ENCODE results near the gene SNX25.
A peak's percentile ranks its signal among the peaks of the same experiment; 100 is the strongest.

Gene SNX25

DNA sequence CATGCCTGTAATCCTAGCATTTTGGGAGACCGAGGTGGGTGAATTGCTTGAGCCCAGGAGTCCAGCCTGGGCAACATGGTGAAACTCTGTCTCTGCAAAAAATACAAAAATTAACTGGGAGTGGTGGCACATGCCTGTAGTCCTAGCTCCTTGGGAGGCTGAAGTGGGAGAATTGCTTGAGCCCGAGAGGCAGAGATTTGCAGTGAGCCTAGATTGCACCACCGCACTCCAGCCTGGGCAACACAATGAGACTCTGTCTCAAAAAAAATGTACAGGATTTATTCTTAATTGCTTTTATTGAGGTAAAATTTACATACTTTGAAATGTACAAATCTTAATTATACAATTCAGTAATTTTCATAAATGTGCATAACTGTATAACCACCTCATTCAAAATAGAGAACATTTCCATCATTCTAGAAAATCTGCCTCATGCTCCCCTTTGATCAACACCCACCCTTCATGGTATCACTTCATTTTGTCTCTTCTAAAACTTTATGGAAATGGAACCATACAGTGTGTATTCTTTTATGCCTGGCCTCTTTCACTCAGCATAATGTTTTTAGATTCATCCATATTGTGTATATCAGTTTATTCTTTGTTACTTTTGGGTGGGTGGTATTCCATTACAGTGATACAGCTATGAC is 39.1 kb downstream of the SNX25 start:
- no peak overlapping the region for H3K27ac ChIP-seq

DNA sequence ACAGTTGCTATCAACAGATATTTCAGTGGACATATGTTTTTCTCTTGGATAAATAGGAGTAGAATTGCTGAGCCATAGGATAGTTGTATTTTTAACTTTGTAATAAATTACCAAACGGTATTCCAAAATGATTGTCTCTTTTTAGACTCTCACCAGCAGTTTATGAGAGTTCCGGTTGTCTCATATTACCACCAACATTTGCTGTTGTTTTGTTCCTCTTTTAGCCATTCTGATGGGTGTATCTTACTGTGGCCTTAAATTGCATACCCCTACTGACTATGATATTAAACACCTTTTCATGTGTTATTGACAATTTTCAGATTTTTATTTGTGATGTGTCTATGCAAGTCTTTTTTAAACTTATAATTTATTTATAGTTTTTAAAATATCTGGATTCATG is 39.7 kb downstream of the SNX25 start:
- H3K27ac ChIP-seq, result no peak overlapping the region
- TF ChIP-seq, protein P1, sequence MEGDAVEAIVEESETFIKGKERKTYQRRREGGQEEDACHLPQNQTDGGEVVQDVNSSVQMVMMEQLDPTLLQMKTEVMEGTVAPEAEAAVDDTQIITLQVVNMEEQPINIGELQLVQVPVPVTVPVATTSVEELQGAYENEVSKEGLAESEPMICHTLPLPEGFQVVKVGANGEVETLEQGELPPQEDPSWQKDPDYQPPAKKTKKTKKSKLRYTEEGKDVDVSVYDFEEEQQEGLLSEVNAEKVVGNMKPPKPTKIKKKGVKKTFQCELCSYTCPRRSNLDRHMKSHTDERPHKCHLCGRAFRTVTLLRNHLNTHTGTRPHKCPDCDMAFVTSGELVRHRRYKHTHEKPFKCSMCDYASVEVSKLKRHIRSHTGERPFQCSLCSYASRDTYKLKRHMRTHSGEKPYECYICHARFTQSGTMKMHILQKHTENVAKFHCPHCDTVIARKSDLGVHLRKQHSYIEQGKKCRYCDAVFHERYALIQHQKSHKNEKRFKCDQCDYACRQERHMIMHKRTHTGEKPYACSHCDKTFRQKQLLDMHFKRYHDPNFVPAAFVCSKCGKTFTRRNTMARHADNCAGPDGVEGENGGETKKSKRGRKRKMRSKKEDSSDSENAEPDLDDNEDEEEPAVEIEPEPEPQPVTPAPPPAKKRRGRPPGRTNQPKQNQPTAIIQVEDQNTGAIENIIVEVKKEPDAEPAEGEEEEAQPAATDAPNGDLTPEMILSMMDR (conservative IDR thresholded peaks at IDR 0.05), result no peak

More for the DNA sequence above, 39.1 kb downstream of the SNX25 start:
- TF ChIP-seq, protein P1 (conservative IDR thresholded peaks at IDR 0.05), result no peak

GRCh38 chr4:185254434-185254833 is 45.0 kb downstream of the SNX25 start:
- H3K27ac ChIP-seq, result no peak overlapping the region
- TF ChIP-seq, protein P1 (conservative IDR thresholded peaks at IDR 0.05), result no peak

GRCh38 chr4:185255868-185256267 is 46.5 kb downstream of the SNX25 start:
- TF ChIP-seq, protein P1 (conservative IDR thresholded peaks at IDR 0.05), result no peak
- H3K27ac ChIP-seq, result no peak overlapping the region

GRCh38 chr4:185256446-185256845 is 47.0 kb downstream of the SNX25 start:
- TF ChIP-seq, protein P1 (conservative IDR thresholded peaks at IDR 0.05), result no peak
- H3K27ac ChIP-seq, result no peak overlapping the region

- H3K27ac ChIP-seq, result no peak overlapping the region
Measured at GRCh38 chr4:185257086-185257485, 47.7 kb downstream of the SNX25 start.

GRCh38 chr4:185257694-185258093 is 48.3 kb downstream of the SNX25 start:
- TF ChIP-seq, protein P1 (conservative IDR thresholded peaks at IDR 0.05), result no peak
- H3K27ac ChIP-seq, result peak overlapping the region; percentile 39; the same call in 1 of the 2 replicates

More at GRCh38 chr4:185257086-185257485, 47.7 kb downstream of the SNX25 start:
- TF ChIP-seq, protein P1 (conservative IDR thresholded peaks at IDR 0.05), result no peak

GRCh38 chr4:185258741-185259140 is 49.3 kb downstream of the SNX25 start:
- peak overlapping the region; percentile 39 for H3K27ac ChIP-seq

Measured in VCaP (cell line).